Head of caudate nucleus (tissue), 42 donors: Measurements from ENCODE around the gene PCNX1.
A peak's percentile ranks its signal among the peaks of the same experiment; 100 is the strongest.
"Not testable (repeated sequence)": the region's sequence is repeated elsewhere in the genome, so short reads cannot be mapped to it uniquely, and the experiment has no call there.

Source experiments
- DNase-seq, 42 donors: peaks; one replicate each; pipeline versions ENCODE4 v3.0.0 to v3.0.0-alpha.2; 2020 to 2021; ENCODE audit warnings: mixed read lengths in 7 of 42
- intact Hi-C: fragments of 100-400 bp; cut with DNase I; formaldehyde crosslinking; loops from one replicate; pipeline ENCODE4 v1.15.0; 2022

The PCNX1 gene

DNA sequence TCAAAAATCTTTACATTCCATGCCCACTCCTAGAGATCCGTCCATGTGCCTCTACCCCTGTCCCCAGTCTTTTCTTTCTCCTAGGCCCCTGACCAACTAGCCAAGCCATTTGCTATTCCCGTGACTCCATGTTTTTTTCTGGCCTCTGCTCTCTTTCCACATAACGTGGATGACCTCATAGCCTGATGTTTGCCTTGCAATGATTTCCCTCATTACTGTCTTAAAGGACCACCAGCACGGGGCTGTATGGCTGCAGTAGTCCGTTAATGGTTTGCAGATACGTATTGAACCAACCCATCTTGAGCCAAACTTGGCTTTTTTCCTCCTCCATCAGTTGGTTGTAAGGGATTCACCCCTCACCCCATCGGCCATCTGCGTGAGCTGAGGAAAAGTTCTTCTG lies 226.0 kb downstream of the PCNX1 start:
- intact Hi-C loops = no loop called here

DNA sequence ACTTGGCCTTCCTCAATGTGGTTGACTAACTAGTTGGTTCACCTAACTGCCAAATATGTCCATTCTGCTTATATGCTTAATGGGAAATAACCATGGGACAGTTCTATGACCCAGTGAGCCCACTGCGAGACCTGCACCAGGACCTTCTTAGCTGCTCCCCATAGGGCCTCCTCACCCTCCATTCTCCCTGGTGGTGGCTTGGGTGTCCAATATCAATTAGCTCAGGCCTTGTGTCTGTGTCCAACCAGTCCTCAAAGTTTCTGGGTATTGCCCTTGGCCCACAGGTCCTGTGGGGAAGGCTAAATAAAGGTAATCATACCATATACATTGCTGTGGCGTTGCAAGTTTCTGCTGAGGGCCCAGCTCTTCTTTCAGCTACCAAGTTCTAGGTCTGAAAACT lies 228.2 kb downstream of the PCNX1 start:
- intact Hi-C loops = no loop called here
- DNase-seq = no peak

More for the DNA sequence above, 226.0 kb downstream of the PCNX1 start:
- no peak for DNase-seq

DNA sequence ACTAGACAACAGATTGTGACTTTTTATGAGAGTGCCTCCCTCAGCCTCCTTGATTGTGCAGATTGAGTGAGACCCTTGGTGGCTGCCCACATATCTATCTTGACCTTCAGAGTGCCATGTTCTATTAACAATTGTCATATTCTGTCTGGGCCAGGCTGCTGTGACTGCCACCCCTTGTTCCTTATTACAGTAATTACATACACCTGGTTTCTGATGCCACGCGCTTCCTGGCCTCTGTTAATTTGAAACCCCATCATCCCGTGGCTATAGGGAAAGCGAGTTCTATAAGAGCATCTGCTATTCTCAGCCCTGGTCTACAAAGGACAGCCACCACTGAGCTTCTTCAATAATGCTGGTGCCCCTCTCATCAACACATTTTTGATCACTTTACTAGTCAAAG lies 228.7 kb downstream of the PCNX1 start:
- DNase-seq = no peak
- intact Hi-C loops = no loop called here

DNA sequence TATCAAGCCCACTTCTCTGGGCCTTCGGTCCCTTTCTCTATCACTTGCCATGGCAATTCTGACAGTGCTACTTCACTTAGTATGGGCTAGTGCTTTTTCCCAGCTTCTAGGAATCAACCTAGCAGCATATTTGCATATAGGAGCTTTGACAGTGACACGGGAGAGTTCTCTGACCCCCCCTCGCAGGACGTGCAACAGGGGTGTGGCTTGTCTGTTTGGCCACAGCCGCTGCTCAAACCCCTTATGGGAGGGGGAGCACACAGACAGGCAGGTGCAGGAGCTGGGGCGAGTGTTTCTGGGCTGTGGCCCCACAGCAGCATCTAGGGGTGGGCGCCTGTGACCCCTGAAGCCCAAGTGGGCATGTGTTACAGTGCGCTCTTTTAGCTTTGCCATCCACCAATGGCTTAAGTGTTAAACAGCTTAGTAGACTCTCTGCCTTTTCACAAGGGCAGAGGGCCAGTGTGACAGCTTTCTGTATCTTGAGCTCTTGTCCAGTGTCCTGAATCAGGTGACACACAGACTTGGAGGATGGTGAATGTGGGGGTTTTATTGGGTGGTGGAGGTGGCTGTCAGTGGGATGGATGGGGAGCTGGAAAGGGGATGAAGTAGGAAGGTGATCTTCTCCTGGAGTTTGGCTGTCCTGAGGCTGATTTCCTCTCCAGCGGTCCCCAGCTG lies 229.3 kb downstream of the PCNX1 start:
- DNase-seq = no peak
- intact Hi-C loops = no loop called here

DNA sequence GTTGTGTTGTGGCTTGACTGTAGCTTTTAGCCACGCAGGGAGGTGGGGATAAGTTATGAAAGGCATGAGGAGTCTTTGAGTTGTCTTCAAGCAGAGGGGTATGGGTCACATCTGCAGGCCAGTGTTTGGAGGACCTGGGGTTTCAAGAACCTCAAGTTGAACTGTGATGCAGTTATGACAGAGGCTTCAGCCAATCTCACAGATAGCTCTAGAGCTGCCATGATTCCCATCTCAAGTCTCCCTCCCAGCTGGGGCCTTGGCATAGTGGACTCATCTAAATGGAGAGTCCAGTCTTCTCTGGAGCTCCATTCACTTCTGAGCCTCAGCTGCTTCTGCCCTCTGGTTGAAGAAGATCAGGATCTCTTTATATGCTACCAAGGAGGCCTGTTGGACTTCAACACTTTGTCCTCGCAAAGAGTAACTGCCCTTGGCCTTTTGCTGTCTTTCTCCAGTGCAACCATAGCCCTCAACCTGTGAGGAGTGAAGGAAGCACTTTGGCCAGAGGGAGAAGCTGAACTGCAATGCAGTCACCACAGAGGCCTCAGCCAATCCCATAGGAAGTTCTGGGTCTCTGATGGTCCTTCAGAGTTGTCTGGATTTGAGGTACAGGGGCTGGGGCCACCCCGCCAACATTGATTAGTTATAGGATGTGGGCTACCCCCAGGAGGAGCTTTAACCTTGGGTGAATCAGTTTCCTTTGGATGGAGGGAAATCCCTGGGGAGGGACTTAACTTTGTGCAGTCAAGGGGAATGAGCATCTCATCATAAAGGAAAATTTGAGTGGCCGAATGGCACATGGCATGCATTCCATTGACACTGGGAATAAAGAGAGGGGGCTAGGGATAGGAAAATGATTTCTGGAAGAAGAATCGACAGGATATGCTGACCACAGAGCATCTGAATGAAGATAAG lies 230.5 kb downstream of the PCNX1 start:
- intact Hi-C loops = no loop called here
- DNase-seq = no peak

DNA sequence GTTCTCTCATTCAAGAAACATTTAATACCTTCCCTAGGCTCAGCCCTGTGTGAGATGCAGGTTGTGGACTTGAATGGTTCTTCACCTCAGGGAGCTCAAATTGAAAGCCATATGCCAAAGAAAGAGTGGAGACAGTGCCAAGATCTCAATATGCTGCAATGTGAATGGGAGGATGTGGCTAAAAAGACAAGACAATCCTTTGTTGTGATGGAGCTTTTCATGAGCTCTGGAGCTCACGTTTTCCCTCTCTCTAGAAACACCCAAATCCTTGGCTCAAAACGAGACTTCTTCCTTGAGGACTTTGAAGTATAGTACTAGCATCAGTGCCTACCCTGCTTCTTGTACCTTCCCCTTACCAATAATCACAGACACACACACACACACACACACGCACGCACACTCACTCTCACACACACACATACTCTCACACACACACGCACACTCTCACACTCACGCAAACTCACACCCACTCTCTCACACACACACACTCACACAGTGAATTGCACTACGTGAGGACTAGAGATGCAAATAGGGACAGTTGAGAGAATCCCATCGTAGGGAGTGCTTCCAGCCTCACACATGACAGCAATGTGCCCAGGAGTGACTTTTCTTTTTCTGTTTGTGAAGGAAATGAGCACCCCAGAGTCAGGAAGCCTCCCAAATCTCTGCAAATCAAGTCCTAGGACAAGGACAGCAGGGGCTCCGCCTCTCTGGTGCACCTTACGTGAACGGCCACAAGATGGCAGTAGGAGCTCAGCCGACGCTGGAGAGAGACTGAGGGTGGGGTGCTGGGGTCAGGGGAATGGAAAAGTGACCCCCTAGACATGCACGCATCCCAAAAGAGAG lies 231.4 kb downstream of the PCNX1 start:
- intact Hi-C loops = loop anchor here (1.0 kb wide), 1 partner anchor 615 kb away; no protein-coding TSS in a partner anchor
- DNase-seq = peak; percentile 37 to 85 (median 66)

DNA sequence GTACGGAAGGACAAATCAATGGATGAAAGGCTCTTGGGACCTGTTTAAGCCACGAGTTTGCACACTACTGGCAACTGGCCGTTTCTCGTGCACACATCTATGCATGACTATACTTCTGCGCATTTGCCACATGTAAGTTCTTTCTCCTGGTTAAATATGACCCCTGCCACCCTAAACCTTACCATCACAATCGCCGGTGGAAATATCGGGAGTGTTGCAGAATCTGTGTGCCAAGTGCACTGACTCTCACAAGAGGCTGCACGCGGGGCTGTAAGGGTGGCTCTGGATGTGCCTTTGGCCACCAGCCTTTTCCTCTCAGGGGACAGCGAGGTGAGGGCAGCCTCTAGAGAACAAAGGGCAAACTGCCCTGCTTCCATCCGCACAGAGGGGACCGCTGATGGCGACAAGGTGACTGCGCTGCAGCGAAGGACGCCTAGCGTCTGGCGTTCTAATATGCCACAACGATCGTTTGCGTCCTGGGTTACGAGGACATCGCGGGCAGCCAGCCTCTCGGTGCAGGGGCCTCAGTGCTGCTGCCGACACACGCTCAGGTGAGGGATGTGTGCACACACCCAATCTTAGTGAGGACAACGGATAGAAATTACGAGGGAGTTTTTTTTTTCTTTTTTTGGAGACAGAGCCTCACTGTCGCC lies 232.2 kb downstream of the PCNX1 start:
- DNase-seq = peak in 2 of 42 donors; percentile 31 to 38
- intact Hi-C loops = loop anchor here (1.0 kb wide), 1 partner anchor 614 kb away; no protein-coding TSS in a partner anchor

DNA sequence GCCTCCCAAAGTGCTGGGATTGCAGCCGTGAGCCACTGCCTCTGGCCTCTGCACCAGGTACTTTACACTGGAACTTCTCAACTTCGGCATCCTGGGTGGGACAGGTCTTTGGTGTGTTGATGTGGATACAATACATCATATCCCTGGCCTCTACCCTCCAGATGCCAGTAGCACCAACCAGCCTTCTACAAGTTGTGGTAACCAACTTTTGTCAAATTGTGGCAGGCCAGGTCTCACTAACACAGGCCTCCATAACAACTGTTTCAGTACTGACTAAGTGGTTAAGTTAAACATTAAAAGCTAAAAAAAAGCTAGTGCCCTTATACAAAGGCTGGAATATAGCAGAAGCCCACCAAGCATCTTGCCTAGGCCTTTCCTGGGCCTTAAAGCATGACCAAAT lies 232.9 kb downstream of the PCNX1 start:
- no peak for DNase-seq
- intact Hi-C loops = loop anchor here (10.0 kb wide), 1 partner anchor 185 kb away; the partner anchor contains the start of gene SIPA1L1

DNA sequence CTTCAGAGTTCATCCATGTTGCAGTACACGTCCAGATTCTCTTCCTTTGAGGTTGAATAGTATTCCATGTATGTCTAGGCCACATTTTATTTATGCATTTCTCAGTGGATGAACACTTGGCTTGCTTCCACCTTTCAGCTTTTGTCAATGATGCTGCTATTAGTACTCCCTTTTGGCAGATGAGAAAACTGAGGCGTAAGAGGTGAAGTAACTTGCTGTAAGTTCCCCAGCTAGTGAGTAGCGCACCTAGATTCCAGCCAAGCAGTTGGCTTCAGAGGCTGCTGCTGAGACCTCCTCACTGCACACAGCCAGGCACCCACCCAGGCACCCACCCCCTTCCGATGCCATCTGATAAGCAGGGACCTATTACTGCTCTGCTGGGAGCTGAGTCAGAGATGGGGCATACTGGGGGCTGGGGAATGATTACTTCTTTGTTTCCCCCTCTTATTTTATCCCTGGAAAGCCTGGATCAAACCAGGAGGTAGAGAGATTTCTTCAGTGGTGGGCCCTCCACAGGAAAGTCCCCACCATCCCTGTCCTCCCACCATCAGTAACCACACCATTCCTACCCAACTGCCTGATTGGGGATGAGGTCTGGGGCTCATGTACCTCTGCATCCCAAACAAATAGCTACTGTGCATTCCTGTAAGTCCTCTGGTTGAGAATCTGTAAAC lies 234.6 kb downstream of the PCNX1 start:
- no peak for DNase-seq
- intact Hi-C loops = loop anchor here (10.0 kb wide), 1 partner anchor 183 kb away; the partner anchor contains the start of gene SIPA1L1

DNA sequence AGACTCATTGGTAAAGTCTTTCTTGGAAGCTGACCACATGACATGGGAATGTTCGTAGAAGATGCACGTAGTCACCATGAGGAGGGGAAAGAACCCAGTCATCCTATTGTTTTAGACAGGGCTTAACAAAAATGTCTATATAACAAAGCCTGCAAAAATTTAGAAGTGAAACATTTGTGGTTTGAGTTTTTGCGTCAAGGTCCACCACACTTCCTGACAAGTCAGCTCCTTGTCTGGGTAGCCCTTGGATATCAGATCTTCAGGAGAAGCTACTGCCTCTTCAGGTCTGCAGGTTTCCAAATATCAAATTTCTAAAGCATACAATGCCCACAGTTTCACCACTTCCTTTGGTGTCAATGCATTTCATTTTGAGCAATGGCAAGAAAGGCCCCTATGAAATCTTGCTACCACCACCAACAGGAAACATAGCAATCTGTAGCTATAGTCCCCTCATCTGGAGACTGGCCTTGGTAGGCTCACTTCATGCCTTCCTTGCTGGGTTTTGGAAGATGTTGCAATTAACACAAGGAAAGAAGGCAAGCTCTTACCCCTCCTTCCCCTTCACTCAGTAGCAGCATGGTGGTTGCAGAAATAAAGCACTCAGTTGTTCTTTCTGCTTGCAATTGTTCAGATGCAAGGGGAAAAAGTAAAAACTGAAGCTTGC lies 235.2 kb downstream of the PCNX1 start:
- peak in 1 of 42 donors; percentile 14 for DNase-seq
- intact Hi-C loops = loop anchor here (10.0 kb wide), 1 partner anchor 182 kb away; the partner anchor contains the start of gene SIPA1L1

DNA sequence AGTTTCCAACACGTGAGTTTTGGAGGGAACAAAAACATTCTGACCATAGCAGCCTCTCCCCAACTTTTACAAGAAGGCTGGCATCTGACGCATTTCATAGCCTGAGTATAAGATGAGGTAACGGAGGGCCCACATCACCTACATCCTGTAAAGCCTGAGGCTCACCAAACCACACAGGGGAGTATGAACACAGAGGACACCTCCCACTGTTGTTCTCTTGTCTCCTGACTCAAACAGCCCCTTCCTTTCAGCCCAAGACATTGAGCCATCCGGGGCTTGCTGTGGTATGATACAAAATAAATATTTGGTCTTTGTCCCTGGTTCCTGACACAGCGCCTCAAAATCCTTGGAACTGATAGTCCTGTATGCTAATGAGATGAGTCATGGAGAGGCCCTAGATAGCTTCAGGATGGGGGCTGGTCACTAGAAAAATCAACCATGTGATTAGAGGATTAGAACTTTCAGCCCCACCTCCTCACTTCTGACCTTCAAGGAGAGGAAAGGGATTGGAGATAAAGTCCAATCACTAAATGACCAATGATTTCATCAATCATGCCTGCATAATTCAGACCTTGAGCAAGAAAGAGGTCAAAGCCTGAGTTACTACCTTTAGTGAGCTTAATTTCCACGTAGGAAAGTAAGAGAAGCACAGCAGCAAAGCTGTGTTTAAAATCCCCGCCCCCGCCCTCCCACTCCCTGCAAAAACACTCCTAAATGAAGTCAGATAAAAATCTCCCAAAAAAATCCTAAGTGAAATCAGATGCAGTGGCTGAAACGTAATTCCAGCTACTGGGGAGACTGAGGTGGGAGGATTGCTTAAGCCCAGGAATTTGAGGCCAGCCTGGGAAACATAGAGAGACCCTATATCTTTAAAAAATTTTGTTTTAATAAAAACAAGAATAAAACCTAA lies 236.4 kb downstream of the PCNX1 start:
- intact Hi-C loops = loop anchor here (10.0 kb wide), 1 partner anchor 181 kb away; the partner anchor contains the start of gene SIPA1L1
- DNase-seq = peak in 10 of 42 donors; percentile 24 to 61 (median 44)

DNA sequence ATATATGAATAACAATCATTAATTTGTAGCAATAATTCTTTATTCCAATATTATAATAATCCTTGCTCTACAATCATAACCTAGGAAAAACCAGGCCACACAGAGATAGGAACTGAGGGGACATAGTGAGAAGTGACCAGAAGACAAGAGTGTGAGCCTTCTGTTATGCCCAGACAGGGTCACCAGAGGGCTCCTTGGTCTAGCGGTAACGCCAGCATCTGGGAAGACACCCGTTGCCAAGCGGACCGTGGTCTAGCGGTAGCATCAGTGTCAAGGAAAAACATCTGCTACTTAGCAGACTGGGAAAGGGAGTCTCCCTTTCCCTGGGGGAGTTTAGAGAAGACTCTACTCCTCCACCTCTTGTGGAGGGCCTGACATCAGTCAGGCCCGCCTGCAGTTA lies 240.1 kb downstream of the PCNX1 start:
- intact Hi-C loops = loop anchor here (10.0 kb wide), 1 partner anchor 177 kb away; the partner anchor contains the start of gene SIPA1L1
- not testable (repeated sequence) for DNase-seq

DNA sequence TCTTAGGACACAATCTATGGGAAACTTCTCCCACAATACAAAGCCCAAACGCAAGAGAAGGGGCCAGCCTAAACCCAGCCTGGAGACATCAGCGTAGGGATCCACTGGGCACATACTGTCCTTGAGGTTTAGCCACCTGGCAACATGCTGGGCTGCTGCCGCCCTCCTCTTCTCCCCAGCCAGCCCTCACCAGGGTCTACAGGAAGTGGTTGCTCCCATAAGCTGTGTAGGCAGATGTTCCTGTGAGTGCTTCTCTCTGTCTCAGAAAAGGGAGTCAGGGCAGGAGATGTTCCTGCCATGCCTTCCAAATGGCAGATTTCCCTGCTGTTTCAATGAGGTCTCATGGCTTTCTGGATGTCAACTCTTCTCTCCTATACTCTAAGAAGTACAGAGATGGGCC lies 241.4 kb downstream of the PCNX1 start:
- DNase-seq = no peak
- intact Hi-C loops = loop anchor here (10.0 kb wide), 1 partner anchor 176 kb away; the partner anchor contains the start of gene SIPA1L1

DNA sequence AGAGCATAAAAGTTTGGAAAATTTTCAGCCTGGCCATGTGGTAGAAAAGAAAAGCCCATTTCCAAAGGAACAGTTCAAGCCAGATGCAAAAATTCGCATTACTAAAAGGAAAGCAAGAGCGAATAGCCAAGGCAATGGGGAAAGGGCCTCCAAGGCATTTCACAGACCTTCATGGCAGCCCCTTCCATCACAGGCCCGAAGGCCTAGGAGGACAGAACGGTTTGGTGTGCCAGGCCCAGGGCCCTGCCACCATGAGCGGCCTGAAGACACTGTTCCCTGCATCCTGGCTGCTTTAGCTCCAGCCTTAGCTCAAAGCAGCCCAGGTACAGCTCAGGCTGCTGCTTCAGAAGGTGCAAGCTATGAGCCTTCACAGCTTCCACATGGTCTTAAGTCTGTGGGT lies 243.5 kb downstream of the PCNX1 start:
- DNase-seq = no peak
- intact Hi-C loops = no loop called here

DNA sequence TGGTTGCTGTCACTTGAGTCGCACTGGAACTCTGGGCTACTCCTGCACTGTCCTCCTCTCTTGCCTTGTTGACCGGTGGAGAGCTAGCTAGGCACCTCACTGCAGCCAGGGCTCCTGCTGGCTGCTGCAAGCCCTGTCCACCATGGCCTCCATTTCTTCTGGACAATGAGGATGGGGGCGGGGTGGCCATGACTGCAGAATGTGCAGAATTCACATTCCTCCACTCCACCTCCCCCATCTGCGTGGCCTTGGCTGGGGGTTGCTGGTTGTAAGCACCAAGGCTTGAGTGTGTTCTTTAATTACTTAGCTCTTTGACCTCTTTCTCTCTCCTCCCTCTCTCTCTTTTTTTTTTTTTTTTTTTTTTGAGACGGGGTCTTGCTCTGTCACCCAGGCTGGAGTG lies 248.5 kb downstream of the PCNX1 start:
- intact Hi-C loops = no loop called here
- no peak for DNase-seq
